Kidney epithelial cell (primary cell): ENCODE measurements around the gene ZNF276. TPM values are rescaled to one million over a fixed set of nuclear protein-coding genes. Genes with fewer than 3 reads are reported as not detected.
"Not testable (repeated sequence)": the region's sequence is repeated elsewhere in the genome, so short reads cannot be mapped to it uniquely, and the experiment has no call there.

ENCODE experiments used
- DNase-seq: peaks from one replicate; pipeline ENCODE4 v3.0.0-alpha.2; 2010; ENCODE audit warnings: low read depth
- H3K27me3 ChIP-seq: 2 replicates; pipeline ENCODE4 v1.6.0; 2011; ENCODE audit warnings: low read length; ENCODE audit not compliant: control insufficient read depth, insufficient read depth
- H3K36me3 ChIP-seq: 2 replicates; pipeline ENCODE4 v1.5.1; 2011; ENCODE audit warnings: low read length; ENCODE audit not compliant: control insufficient read depth, insufficient read depth
- H3K4me3 ChIP-seq: 2 replicates; pipeline ENCODE4 v1.5.1; 2011; ENCODE audit warnings: low read depth, mild to moderate bottlenecking, control low read depth, low read length
- total RNA-seq: library from RNA; depleted of rRNA; stranded (reverse); fragments of >200 nt; gene quantifications from 2 replicates; pipeline ENCODE4 v1.2.3, GENCODE V29; 2015
- TF ChIP-seq, protein P1 (sequence below): IDR thresholded peaks from 2 replicates; pipeline ENCODE4 v1.5.1; 2011; ENCODE audit warnings: mild to moderate bottlenecking, moderate library complexity, low read length, control low read depth, inconsistent platforms; ENCODE audit not compliant: insufficient read depth, poor library complexity, severe bottlenecking

Gene ZNF276
- total RNA-seq, 1 donor from 2014 or later, result 21.7 TPM

DNA sequence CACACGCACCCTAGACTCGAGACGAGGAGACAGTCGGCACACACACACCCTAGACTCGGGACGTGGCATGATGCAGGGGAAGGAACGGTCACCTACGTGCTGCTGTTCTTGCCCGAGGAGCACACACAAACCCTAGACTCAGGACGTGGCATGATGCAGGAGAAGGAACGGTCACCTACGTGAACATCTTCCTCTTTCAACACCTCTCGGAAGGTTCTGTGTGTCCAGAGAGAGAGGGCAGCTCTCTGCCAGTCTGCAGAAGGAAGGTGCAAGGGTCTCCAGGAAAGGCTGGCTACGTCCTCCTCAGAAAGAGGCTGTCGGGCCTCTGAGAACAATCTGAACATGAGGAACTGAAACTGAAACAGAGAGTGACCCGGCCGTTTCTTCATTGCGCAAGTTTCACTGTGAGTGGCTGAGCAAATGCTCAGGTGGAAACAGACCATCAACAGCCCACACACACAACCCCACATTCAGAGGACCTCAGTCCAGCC lies 43.4 kb downstream of the ZNF276 start:
- DNase-seq, result no peak
- TF ChIP-seq, protein P1, sequence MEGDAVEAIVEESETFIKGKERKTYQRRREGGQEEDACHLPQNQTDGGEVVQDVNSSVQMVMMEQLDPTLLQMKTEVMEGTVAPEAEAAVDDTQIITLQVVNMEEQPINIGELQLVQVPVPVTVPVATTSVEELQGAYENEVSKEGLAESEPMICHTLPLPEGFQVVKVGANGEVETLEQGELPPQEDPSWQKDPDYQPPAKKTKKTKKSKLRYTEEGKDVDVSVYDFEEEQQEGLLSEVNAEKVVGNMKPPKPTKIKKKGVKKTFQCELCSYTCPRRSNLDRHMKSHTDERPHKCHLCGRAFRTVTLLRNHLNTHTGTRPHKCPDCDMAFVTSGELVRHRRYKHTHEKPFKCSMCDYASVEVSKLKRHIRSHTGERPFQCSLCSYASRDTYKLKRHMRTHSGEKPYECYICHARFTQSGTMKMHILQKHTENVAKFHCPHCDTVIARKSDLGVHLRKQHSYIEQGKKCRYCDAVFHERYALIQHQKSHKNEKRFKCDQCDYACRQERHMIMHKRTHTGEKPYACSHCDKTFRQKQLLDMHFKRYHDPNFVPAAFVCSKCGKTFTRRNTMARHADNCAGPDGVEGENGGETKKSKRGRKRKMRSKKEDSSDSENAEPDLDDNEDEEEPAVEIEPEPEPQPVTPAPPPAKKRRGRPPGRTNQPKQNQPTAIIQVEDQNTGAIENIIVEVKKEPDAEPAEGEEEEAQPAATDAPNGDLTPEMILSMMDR, result no peak
- no peak overlapping the region for H3K4me3 ChIP-seq
- H3K36me3 ChIP-seq, result no peaks in the 10 kb centered on the region
- no peaks in the 10 kb centered on the region for H3K27me3 ChIP-seq

- H3K36me3 ChIP-seq, result no peaks in the 10 kb centered on the region
- TF ChIP-seq, protein P1, result no peak
- DNase-seq, result no peak
Observed at GRCh38 chr16:89765292-89765830, 44.0 kb downstream of the ZNF276 start.

GRCh38 chr16:89770367-89770766 lies 49.0 kb downstream of the ZNF276 start:
- Histone ChIP-seq H3K27me3 (no peaks in the 10 kb centered on the region), H3K4me3 (no peak overlapping the region), H3K36me3 (no peaks in the 10 kb centered on the region)
- TF ChIP-seq, protein P1, result no peak
- DNase-seq, result no peak

More at GRCh38 chr16:89765292-89765830, 44.0 kb downstream of the ZNF276 start:
- Histone ChIP-seq H3K27me3 (no peaks in the 10 kb centered on the region), H3K4me3 (no peak overlapping the region)

DNA sequence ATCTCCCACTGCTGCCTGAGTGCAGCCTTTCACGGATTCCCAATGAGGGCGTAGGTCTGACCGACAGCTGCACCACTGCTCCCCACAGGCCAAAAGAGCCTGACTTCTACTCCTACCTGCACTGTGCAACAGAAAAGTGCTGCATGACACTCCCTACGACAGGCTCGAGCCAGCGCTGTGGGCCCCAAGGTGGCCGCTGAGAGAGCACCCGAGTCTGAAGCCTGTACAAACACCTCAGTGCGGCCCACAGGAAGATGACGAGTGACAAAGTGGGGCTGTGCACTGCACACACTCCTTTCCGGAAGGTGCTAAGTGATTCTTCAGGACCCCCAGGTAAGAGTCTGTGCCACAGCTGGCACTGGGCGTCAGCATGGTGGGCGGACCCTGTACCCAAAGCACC lies 53.9 kb downstream of the ZNF276 start:
- Histone ChIP-seq H3K36me3 (no peaks in the 10 kb centered on the region), H3K4me3 (no peak overlapping the region), H3K27me3 (no peaks in the 10 kb centered on the region)
- TF ChIP-seq, protein P1, result no peak
- no peak for DNase-seq

GRCh38 chr16:89778211-89778610 lies 56.9 kb downstream of the ZNF276 start:
- not testable (repeated sequence) for DNase-seq, H3K27me3 ChIP-seq, H3K36me3 ChIP-seq, H3K4me3 ChIP-seq

- no peaks in the 10 kb centered on the region for H3K36me3 ChIP-seq
- no peak for DNase-seq
Observed at GRCh38 chr16:89779231-89779908, 58.0 kb downstream of the ZNF276 start.

More at GRCh38 chr16:89779231-89779908, 58.0 kb downstream of the ZNF276 start:
- Histone ChIP-seq H3K27me3 (no peaks in the 10 kb centered on the region), H3K4me3 (no peak overlapping the region)
- TF ChIP-seq, protein P1, result no peak
